HepG2 (cell line): ENCODE measurements around the gene NEIL1.
"Not testable (repeated sequence)": the region's sequence is repeated elsewhere in the genome, so short reads cannot be mapped to it uniquely, and the experiment has no call there.

ENCODE experiments used
- ATF3 ChIP-seq: sonication (generic); formaldehyde crosslinking; IDR thresholded peaks from 2 replicates; pipeline ENCODE4 v1.4.0; 2020; ENCODE audit warnings: missing genetic modification reagents
- CTCF ChIP-seq: sonication (generic); formaldehyde crosslinking; IDR thresholded peaks from 2 replicates; pipeline ENCODE4 v1.5.0; 2020; ENCODE audit warnings: mild to moderate bottlenecking, missing genetic modification reagents, moderate library complexity
- TAF1 ChIP-seq: sonication (generic); formaldehyde crosslinking; IDR thresholded peaks from 2 replicates; pipeline ENCODE4 v1.4.0; 2020; ENCODE audit warnings: missing genetic modification reagents
- ZNF136 ChIP-seq: sonication (generic); formaldehyde crosslinking; IDR thresholded peaks from 2 replicates; pipeline ENCODE4 v1.8.1; 2022; ENCODE audit warnings: low read depth, mild to moderate bottlenecking, moderate library complexity, missing genetic modification reagents

GRCh38 chr15:75299311-75299688, 47.5 kb upstream of the NEIL1 start:
- TF ChIP-seq CTCF (CRISPR knock-in tag) = 0 out of 2 replicates have a peak, but pooled peaks have one; percentile 12
- not testable (repeated sequence) for TF ChIP-seq ATF3; ZNF136 (CRISPR knock-in tag); TAF1 (CRISPR knock-in tag)
